Neural cell (in vitro differentiated cells): Measurements from ENCODE around the gene SPATA7. TPM values are rescaled to one million over a fixed set of nuclear protein-coding genes. Genes with fewer than 3 reads are reported as not detected.

Source experiments
- H2AFZ ChIP-seq: fragments of 200-600, 300-800 bp; sonication (generic), shearing (Covaris generic); 2 replicates; pipeline ENCODE4 v1.6.0; 2014; ENCODE audit warnings: low read depth, mild to moderate bottlenecking, antibody characterized with exemption, low read length, moderate library complexity
- H3F3A ChIP-seq: fragments of 200-600 bp; shearing (Covaris generic); 2 replicates; pipeline ENCODE4 v1.6.1; 2016; ENCODE audit warnings: mild to moderate bottlenecking, moderate library complexity, mixed read lengths, antibody characterized with exemption, low read length; ENCODE audit not compliant: insufficient read depth, poor library complexity, severe bottlenecking
- H3K27ac ChIP-seq: fragments of 200-600, 300-800 bp; sonication (generic), shearing (Covaris generic); 2 replicates; pipeline ENCODE4 v1.5.1; 2014; ENCODE audit warnings: mild to moderate bottlenecking, low read length, moderate library complexity
- H3K27me3 ChIP-seq: fragments of 300-800, 200-600 bp; sonication (generic), shearing (Covaris generic); 2 replicates; pipeline ENCODE4 v1.6.0; 2014; ENCODE audit warnings: mild to moderate bottlenecking, low read depth, low read length, moderate library complexity; ENCODE audit not compliant: insufficient read depth
- H3K36me3 ChIP-seq: fragments of 300-800, 200-600 bp; sonication (generic), shearing (Covaris generic); 2 replicates; pipeline ENCODE4 v1.5.1; 2014; ENCODE audit warnings: mild to moderate bottlenecking, antibody characterized with exemption, low read length, moderate library complexity; ENCODE audit not compliant: insufficient read depth
- H3K4me2 ChIP-seq: fragments of 300-800, 200-600 bp; sonication (generic), shearing (Covaris generic); 2 replicates; pipeline ENCODE4 v1.6.0; 2014; ENCODE audit warnings: mild to moderate bottlenecking, low read length
- H3K4me3 ChIP-seq: fragments of 300-800, 200-600 bp; sonication (generic), shearing (Covaris generic); 2 replicates; pipeline ENCODE4 v1.5.1; 2014; ENCODE audit warnings: mild to moderate bottlenecking, low read length, moderate library complexity
- H3K79me2 ChIP-seq: fragments of 200-600 bp; shearing (Covaris generic); replicated peaks from 2 replicates; pipeline ENCODE4 v1.6.0; 2014; ENCODE audit warnings: mild to moderate bottlenecking, low read length, moderate library complexity; ENCODE audit not compliant: insufficient read depth
- H3K9ac ChIP-seq: fragments of 300-800, 200-600 bp; sonication (generic), shearing (Covaris generic); 2 replicates; pipeline ENCODE4 v1.6.1; 2016; ENCODE audit warnings: mild to moderate bottlenecking, low read length, mixed read lengths
- H3K9me2 ChIP-seq: fragments of 200-600 bp; shearing (Covaris generic); 2 replicates; pipeline ENCODE4 v1.6.1; 2016; ENCODE audit warnings: mild to moderate bottlenecking, low read length, mixed read lengths; ENCODE audit not compliant: insufficient read depth
- H3K9me3 ChIP-seq: fragments of 200-600, 300-800 bp; sonication (generic), shearing (Covaris generic); 2 replicates; pipeline ENCODE4 v1.6.1; 2016; ENCODE audit warnings: mild to moderate bottlenecking, mixed run types, low read length, moderate library complexity, mixed read lengths
- H4K20me1 ChIP-seq: fragments of 200-600 bp; shearing (Covaris generic); 2 replicates; pipeline ENCODE4 v1.6.1; 2016; ENCODE audit warnings: mild to moderate bottlenecking, mixed run types; ENCODE audit not compliant: insufficient read depth
- EP300 ChIP-seq: fragments of 450-650 bp; conservative IDR thresholded peaks from 2 replicates; pipeline ENCODE4 v1.6.1; 2014; ENCODE audit warnings: antibody characterized with exemption, mild to moderate bottlenecking, moderate library complexity; ENCODE audit not compliant: poor library complexity, severe bottlenecking
- EZH2 ChIP-seq: fragments of 200-600, 300-800 bp; shearing (Covaris generic), sonication (generic); IDR thresholded peaks from 2 replicates; pipeline ENCODE4 v1.6.1; 2014; ENCODE audit warnings: antibody characterized with exemption, low read length, borderline replicate concordance, mild to moderate bottlenecking; ENCODE audit not compliant: insufficient read depth, poor library complexity, severe bottlenecking
- MXI1 ChIP-seq: fragments of 450-650 bp; conservative IDR thresholded peaks from 2 replicates; pipeline ENCODE4 v1.6.1; 2014; ENCODE audit warnings: antibody characterized with exemption, mild to moderate bottlenecking; ENCODE audit not compliant: poor library complexity, severe bottlenecking
- POLR2AphosphoS5 ChIP-seq: IDR thresholded peaks from 2 replicates; pipeline ENCODE4 v1.6.1; 2012
- RAD21 ChIP-seq: fragments of 450-650 bp; conservative IDR thresholded peaks from 2 replicates; pipeline ENCODE4 v1.6.1; 2014; ENCODE audit warnings: antibody characterized with exemption, mild to moderate bottlenecking, moderate library complexity
- SMC3 ChIP-seq: fragments of 450-650 bp; conservative IDR thresholded peaks from 2 replicates; pipeline ENCODE4 v1.6.1; 2014; ENCODE audit warnings: antibody characterized with exemption, mild to moderate bottlenecking, moderate library complexity; ENCODE audit not compliant: poor library complexity
- TAF1 ChIP-seq: IDR thresholded peaks from 2 replicates; pipeline ENCODE4 v1.6.1; 2012; ENCODE audit warnings: low read depth
- polyA plus RNA-seq: library from polyadenylated mRNA; depleted of rRNA; stranded (reverse); fragments of >200 nt; gene quantifications from 2 replicates; pipeline ENCODE4 v1.2.3, GENCODE V29; 2014
- TF ChIP-seq, protein P1 (sequence below): fragments of 450-650 bp; IDR thresholded peaks from 2 replicates; pipeline ENCODE4 v1.5.1; 2014; ENCODE audit warnings: antibody characterized with exemption, mild to moderate bottlenecking, moderate library complexity; ENCODE audit not compliant: poor library complexity, severe bottlenecking
- TF ChIP-seq, protein P2 (sequence below): IDR thresholded peaks from 2 replicates; pipeline ENCODE4 v1.6.1; 2012; ENCODE audit warnings: borderline replicate concordance

Gene SPATA7
- polyA plus RNA-seq, 1 donor from 2014 or later = 31.4 TPM

DNA sequence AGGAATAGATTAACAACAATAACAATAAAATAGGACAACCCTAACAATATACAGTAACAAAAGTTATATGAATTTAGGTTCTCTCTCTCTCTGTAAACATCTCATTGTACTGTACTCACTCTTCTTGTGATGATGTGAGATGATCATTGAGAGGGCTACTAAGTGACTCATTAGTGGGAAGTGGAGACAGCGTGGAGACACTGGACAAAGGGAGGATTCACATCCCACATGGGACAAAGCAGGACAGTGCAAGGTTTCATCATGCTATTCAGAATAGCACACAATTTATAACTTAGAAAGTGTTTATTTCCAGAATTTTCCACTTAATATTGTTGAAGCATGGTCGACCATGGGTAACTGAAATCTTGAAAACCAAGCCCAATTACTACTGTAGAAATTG, 26.0 kb upstream of the SPATA7 start:
- Histone ChIP-seq H3K4me2 (no peak overlapping the region), H3K27ac (no peak overlapping the region), H3F3A (peaks cover 4% of the 10 kb centered on the region), H2AFZ (no peak overlapping the region), H3K9me3 (no peaks in the 10 kb centered on the region), H3K9ac (no peak overlapping the region), H4K20me1 (no peaks in the 10 kb centered on the region), H3K27me3 (no peaks in the 10 kb centered on the region), H3K9me2 (no peaks in the 10 kb centered on the region), H3K79me2 (no peaks in the 10 kb centered on the region), H3K4me3 (no peak overlapping the region), H3K36me3 (no peaks in the 10 kb centered on the region)
- TF ChIP-seq EP300 (no peak), TAF1 (no peak), MXI1 (no peak), POLR2AphosphoS5 (no peak), EZH2 (no peak), SMC3 (no peak), RAD21 (no peak)
- TF ChIP-seq, protein P1, sequence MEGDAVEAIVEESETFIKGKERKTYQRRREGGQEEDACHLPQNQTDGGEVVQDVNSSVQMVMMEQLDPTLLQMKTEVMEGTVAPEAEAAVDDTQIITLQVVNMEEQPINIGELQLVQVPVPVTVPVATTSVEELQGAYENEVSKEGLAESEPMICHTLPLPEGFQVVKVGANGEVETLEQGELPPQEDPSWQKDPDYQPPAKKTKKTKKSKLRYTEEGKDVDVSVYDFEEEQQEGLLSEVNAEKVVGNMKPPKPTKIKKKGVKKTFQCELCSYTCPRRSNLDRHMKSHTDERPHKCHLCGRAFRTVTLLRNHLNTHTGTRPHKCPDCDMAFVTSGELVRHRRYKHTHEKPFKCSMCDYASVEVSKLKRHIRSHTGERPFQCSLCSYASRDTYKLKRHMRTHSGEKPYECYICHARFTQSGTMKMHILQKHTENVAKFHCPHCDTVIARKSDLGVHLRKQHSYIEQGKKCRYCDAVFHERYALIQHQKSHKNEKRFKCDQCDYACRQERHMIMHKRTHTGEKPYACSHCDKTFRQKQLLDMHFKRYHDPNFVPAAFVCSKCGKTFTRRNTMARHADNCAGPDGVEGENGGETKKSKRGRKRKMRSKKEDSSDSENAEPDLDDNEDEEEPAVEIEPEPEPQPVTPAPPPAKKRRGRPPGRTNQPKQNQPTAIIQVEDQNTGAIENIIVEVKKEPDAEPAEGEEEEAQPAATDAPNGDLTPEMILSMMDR = no peak
- TF ChIP-seq, protein P2, sequence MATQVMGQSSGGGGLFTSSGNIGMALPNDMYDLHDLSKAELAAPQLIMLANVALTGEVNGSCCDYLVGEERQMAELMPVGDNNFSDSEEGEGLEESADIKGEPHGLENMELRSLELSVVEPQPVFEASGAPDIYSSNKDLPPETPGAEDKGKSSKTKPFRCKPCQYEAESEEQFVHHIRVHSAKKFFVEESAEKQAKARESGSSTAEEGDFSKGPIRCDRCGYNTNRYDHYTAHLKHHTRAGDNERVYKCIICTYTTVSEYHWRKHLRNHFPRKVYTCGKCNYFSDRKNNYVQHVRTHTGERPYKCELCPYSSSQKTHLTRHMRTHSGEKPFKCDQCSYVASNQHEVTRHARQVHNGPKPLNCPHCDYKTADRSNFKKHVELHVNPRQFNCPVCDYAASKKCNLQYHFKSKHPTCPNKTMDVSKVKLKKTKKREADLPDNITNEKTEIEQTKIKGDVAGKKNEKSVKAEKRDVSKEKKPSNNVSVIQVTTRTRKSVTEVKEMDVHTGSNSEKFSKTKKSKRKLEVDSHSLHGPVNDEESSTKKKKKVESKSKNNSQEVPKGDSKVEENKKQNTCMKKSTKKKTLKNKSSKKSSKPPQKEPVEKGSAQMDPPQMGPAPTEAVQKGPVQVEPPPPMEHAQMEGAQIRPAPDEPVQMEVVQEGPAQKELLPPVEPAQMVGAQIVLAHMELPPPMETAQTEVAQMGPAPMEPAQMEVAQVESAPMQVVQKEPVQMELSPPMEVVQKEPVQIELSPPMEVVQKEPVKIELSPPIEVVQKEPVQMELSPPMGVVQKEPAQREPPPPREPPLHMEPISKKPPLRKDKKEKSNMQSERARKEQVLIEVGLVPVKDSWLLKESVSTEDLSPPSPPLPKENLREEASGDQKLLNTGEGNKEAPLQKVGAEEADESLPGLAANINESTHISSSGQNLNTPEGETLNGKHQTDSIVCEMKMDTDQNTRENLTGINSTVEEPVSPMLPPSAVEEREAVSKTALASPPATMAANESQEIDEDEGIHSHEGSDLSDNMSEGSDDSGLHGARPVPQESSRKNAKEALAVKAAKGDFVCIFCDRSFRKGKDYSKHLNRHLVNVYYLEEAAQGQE = no peak

DNA sequence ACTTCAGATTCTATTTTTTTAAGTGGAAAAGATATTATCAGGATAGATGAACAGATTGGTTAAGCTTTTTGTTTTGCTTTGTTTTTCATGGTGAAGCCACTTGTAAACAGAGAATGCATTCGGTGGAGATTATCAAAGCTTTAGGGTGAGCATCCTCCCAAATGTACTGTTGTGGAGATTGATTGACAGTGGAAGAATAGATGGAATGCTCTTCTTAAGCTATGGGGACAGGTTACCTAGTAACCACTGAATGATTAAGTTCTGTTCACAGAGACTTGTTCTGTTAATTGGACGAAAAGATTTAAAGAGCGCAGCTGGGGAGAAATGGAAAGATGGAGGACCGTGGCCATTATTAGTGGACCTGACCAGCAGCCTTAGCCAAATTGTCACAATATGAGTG, 21.8 kb upstream of the SPATA7 start:
- Histone ChIP-seq H3K36me3 (no peaks in the 10 kb centered on the region), H3K9me2 (no peaks in the 10 kb centered on the region), H2AFZ (no peak overlapping the region), H3K9me3 (no peaks in the 10 kb centered on the region), H3K79me2 (no peaks in the 10 kb centered on the region), H3K27ac (peak overlapping the region; percentile 21), H3K9ac (no peak overlapping the region), H3K4me2 (peak overlapping the region; percentile 9), H3F3A (peaks cover 4% of the 10 kb centered on the region), H3K27me3 (no peaks in the 10 kb centered on the region), H4K20me1 (no peaks in the 10 kb centered on the region), H3K4me3 (peak overlapping the region; percentile 43)
- TF ChIP-seq, protein P1 = no peak
- TF ChIP-seq EZH2 (no peak), POLR2AphosphoS5 (no peak), EP300 (no peak), MXI1 (no peak), SMC3 (no peak), RAD21 (no peak), TAF1 (no peak)
- TF ChIP-seq, protein P2 = no peak
